ENCODE results near the gene PODN.

PODN gene

GRCh38 chr1:53116933-53117600 is 55.1 kb downstream of the PODN start:
- DNase-seq: no peak

GRCh38 chr1:53117836-53118235 is 55.8 kb downstream of the PODN start:
- no peak for DNase-seq

- DNase-seq: no peak
Observed at GRCh38 chr1:53120659-53121058, 58.6 kb downstream of the PODN start.

GRCh38 chr1:53121319-53122172 is 59.5 kb downstream of the PODN start:
- DNase-seq: no peak

- DNase-seq: no peak
Observed at GRCh38 chr1:53122201-53122885, 60.3 kb downstream of the PODN start.

GRCh38 chr1:53122961-53123413 is 61.0 kb downstream of the PODN start:
- DNase-seq: no peak

GRCh38 chr1:53123453-53124140 is 61.6 kb downstream of the PODN start:
- no peak for DNase-seq

GRCh38 chr1:53125122-53125521 is 63.1 kb downstream of the PODN start:
- DNase-seq: no peak

GRCh38 chr1:53125623-53126360 is 63.8 kb downstream of the PODN start:
- no peak for DNase-seq

- no peak for DNase-seq
Observed at GRCh38 chr1:53126495-53126894, 64.5 kb downstream of the PODN start.

GRCh38 chr1:53127546-53127945 is 65.5 kb downstream of the PODN start:
- no peak for DNase-seq

- no peak for DNase-seq
Observed at GRCh38 chr1:53128401-53128800, 66.4 kb downstream of the PODN start.

GRCh38 chr1:53129891-53130597 is 68.0 kb downstream of the PODN start:
- DNase-seq: no peak

- no peak for DNase-seq
Observed at GRCh38 chr1:53130598-53130877, 68.5 kb downstream of the PODN start.

GRCh38 chr1:53130878-53131589 is 69.0 kb downstream of the PODN start:
- DNase-seq: no peak

- no peak for DNase-seq
Observed at GRCh38 chr1:53131590-53131938, 69.6 kb downstream of the PODN start.

GRCh38 chr1:53132176-53132575 is 70.2 kb downstream of the PODN start:
- DNase-seq: no peak

- DNase-seq: no peak
Observed at GRCh38 chr1:53133261-53134041, 71.4 kb downstream of the PODN start.

- DNase-seq: no peak
Observed at GRCh38 chr1:53134042-53134485, 72.1 kb downstream of the PODN start.
